GM12878 (cell line): Measurements from ENCODE around the gene UBTFL1. TPM values are rescaled to one million over a fixed set of nuclear protein-coding genes. Genes with fewer than 3 reads are reported as not detected.
"Not testable (repeated sequence)": the region's sequence is repeated elsewhere in the genome, so short reads cannot be mapped to it uniquely, and the experiment has no call there.

Experiments used
- ATAC-seq: fragments of 200-7000 bp; cut with Tn5 transposase; 3 replicates; pipeline ENCODE4 v1.9.1; 2020; ENCODE audit warnings: mild to moderate bottlenecking, moderate library complexity
- BruUV-seq: library from RNA; stranded (reverse); fragments of 400-500 nt; replicated peaks from 2 replicates; lab custom pipeline; 2021; lab: Mats Ljungman, UMichigan
- CTCF ChIA-PET: fragments of 300-600 bp; sonication (Branson Sonifier 250); formaldehyde crosslinking; extraction: SDS; loops from one replicate; lab custom pipeline; 2021; ENCODE audit warnings: inconsistent platforms; lab: Yijun Ruan, JAX
- POLR2A ChIA-PET: fragments of 350-600 bp; formaldehyde crosslinking; extraction: SDS; loops from one replicate; lab custom pipeline; 2021; ENCODE audit warnings: inconsistent platforms; lab: Charles Lee
- RAD21 ChIA-PET: fragments of 300-600 bp; sonication (Branson Sonifier 250); formaldehyde crosslinking; loops from one replicate; lab custom pipeline; 2023; ENCODE audit warnings: antibody characterized with exemption; ENCODE audit not compliant: unreplicated experiment; lab: Charles Lee
- SMC1A ChIA-PET: fragments of 300-600 bp; sonication (Branson Sonifier 250); formaldehyde crosslinking; loops from one replicate; lab custom pipeline; 2023; ENCODE audit not compliant: unreplicated experiment, uncharacterized antibody; lab: Charles Lee
- DNase-seq: peaks from one replicate; pipeline ENCODE4 v3.0.0-alpha.2; 2011; ENCODE audit warnings: low read depth, low spot score
- FAIRE-seq: peaks from 3 replicates; lab custom pipeline; 2011; peaks lifted over from hg19 to GRCh38; lab: Jason Lieb, UNC
- H2AFZ ChIP-seq: 2 replicates; pipeline ENCODE4 v1.6.0; 2011; ENCODE audit warnings: low read depth, low read length, control low read depth; ENCODE audit not compliant: control insufficient read depth
- H3K27ac ChIP-seq: 2 replicates; pipeline ENCODE4 v1.5.1; 2011; ENCODE audit warnings: control low read depth; ENCODE audit not compliant: control insufficient read depth, insufficient read depth
- H3K27me3 ChIP-seq, 2 experiments: replicated peaks in 1 of 2; 2 replicates each; pipeline versions ENCODE4 v1.6.0 to v1.6.1; 2011; ENCODE audit warnings: low read length in 1 of 2; ENCODE audit not compliant: control insufficient read depth in 2 of 2, insufficient read depth in 2 of 2
- H3K36me3 ChIP-seq, 2 experiments: 2 replicates each; pipeline ENCODE4 v1.5.1; 2011; ENCODE audit warnings: low read length in 1 of 2; ENCODE audit not compliant: control insufficient read depth in 2 of 2, insufficient read depth in 2 of 2
- H3K4me1 ChIP-seq: 2 replicates; pipeline ENCODE4 v1.6.1; 2011; ENCODE audit warnings: mild to moderate bottlenecking, low read length, moderate library complexity, mixed read lengths; ENCODE audit not compliant: control insufficient read depth, insufficient read depth
- H3K4me2 ChIP-seq: 2 replicates; pipeline ENCODE4 v1.6.0; 2011; ENCODE audit warnings: control low read depth; ENCODE audit not compliant: control insufficient read depth, insufficient read depth
- H3K4me3 ChIP-seq: fragments of 200-600 bp; sonication (generic); 2 replicates; pipeline ENCODE4 v1.5.1; 2016
- H3K79me2 ChIP-seq: 2 replicates; pipeline ENCODE4 v1.6.0; 2011; ENCODE audit warnings: low read length; ENCODE audit not compliant: control insufficient read depth, insufficient read depth
- H3K9ac ChIP-seq: 2 replicates; pipeline ENCODE4 v1.8.0; 2011; ENCODE audit warnings: low read length, control low read depth, mixed read lengths; ENCODE audit not compliant: control insufficient read depth, insufficient read depth
- H3K9me3 ChIP-seq: replicated peaks from 3 replicates; pipeline ENCODE4 v1.5.1; 2011; ENCODE audit warnings: mild to moderate bottlenecking, low read length; ENCODE audit not compliant: control insufficient read depth, insufficient read depth
- H4K20me1 ChIP-seq: 2 replicates; pipeline ENCODE4 v1.6.0; 2011; ENCODE audit not compliant: control insufficient read depth, insufficient read depth
- WGBS: methylation state at CpG from one replicate; pipeline ENCODE4 v1.1.6; 2016; ENCODE audit warnings: low lambda C conversion rate; ENCODE audit not compliant: insufficient replicate concordance, insufficient coverage; ENCODE audit errors: missing lambda C conversion rate; 5-methylcytosine and 5-hydroxymethylcytosine counted together
- in situ Hi-C: fragments of 300-500 bp; cut with MboI; formaldehyde crosslinking; loops from 9 replicates; pipeline ENCODE4 v1.14.3; 2018; ENCODE audit warnings: mixed read lengths
- intact Hi-C: fragments of 100-400 bp; cut with micrococcal nuclease; formaldehyde crosslinking; loops from one replicate; pipeline ENCODE4 v1.14.2; 2022; ENCODE audit not compliant: unreplicated experiment
- polyA plus RNA-seq, 11 experiments: library from polyadenylated mRNA; depleted of rRNA in 4 of 11; unstranded in 6 of 11; stranded (reverse) in 5 of 11; fragments of >200 nt; fragmentation: Nextera tagmentation in 4 of 11; fragmentation: Illumina TruSeq in 1 of 11; extraction: Ambion mirVana in 4 of 11; extraction: Trizol in 1 of 11; gene quantifications; 1 replicate in 1 of 11; 2 replicates in 10 of 11; pipeline versions ENCODE4 v1.2.1 to v1.2.3, GENCODE V29; 2011 to 2016; ENCODE audit warnings: inconsistent platforms in 2 of 11, missing spikeins in 2 of 11, low read depth in 1 of 11
- total RNA-seq, 4 experiments: library from RNA; depleted of rRNA in 3 of 4; stranded (reverse); fragments of >200 nt in 3 of 4; fragmentation: Illumina TruSeq in 1 of 4; extraction: Trizol in 1 of 4; gene quantifications; 2 replicates each; pipeline versions ENCODE4 v1.2.1 to v1.2.3, GENCODE V29; 2013 to 2021

Gene UBTFL1
- total and polyA plus RNA-seq, 10 of the 15 experiments (the other 5 are each of a cell fraction or from before 2014, with no cell fraction given), result not detected

DNA sequence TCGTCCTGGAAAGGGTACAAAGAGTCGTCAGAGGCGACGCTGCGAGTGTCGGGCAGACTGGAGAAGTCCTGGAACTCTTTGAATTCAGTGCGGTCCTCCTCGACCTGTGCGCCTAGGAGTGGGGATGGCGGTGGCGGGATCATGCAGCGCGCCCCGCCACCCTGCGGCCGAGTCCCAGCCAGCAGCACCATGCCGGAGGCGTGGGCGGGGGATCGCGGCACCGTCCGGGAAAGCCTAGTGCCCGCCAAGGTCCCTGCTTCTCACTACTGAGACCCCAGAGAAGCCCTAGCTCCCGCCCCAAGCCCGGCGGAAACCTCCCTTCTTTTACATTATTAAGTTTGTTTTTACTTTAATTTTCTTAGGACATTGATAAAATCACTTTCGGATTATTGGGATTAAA lies 32.2 kb upstream of the UBTFL1 start:
- H3K4me1 ChIP-seq, BruUV-seq, FAIRE-seq, CTCF ChIA-PET, H3K27me3 ChIP-seq, DNase-seq, H3K4me2 ChIP-seq, ATAC-seq, H3K27ac ChIP-seq, RAD21 ChIA-PET, H3K79me2 ChIP-seq, H3K9ac ChIP-seq, H2AFZ ChIP-seq, H3K9me3 ChIP-seq, in situ Hi-C loops, intact Hi-C loops, H3K4me3 ChIP-seq, SMC1A ChIA-PET, POLR2A ChIA-PET, H3K36me3 ChIP-seq, H4K20me1 ChIP-seq: not testable (repeated sequence)
- WGBS, result 84% methylated on average over 6 of the region's 28 CpGs

DNA sequence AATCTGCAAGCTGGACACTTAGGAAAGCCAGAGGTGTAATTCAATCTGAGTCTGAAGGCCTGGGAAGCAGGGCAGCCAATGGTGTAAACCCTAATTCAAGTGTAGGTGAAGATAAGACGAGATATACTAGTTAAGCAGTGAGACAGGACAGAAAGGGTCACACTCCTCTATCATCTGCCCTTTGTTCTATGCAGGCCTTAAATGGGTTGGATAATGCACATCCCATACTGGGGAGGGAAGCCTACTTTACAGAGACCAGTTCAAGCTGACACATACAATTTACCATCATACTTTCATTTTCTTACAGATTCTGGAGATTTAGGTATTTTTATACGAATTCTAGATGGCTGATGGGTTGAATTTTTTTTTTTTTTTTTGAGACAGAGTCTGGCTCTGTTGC lies 3.0 kb downstream of the UBTFL1 start:
- ATAC-seq, H3K4me2 ChIP-seq, H3K79me2 ChIP-seq, H3K27ac ChIP-seq, H3K9me3 ChIP-seq, H2AFZ ChIP-seq, H3K36me3 ChIP-seq, H4K20me1 ChIP-seq, intact Hi-C loops, POLR2A ChIA-PET, H3K9ac ChIP-seq, FAIRE-seq, H3K4me3 ChIP-seq, H3K27me3 ChIP-seq, H3K4me1 ChIP-seq, in situ Hi-C loops, DNase-seq, SMC1A ChIA-PET, RAD21 ChIA-PET, CTCF ChIA-PET, BruUV-seq: not testable (repeated sequence)
- WGBS, result 0% methylated on average over 1 of the region's 2 CpGs

DNA sequence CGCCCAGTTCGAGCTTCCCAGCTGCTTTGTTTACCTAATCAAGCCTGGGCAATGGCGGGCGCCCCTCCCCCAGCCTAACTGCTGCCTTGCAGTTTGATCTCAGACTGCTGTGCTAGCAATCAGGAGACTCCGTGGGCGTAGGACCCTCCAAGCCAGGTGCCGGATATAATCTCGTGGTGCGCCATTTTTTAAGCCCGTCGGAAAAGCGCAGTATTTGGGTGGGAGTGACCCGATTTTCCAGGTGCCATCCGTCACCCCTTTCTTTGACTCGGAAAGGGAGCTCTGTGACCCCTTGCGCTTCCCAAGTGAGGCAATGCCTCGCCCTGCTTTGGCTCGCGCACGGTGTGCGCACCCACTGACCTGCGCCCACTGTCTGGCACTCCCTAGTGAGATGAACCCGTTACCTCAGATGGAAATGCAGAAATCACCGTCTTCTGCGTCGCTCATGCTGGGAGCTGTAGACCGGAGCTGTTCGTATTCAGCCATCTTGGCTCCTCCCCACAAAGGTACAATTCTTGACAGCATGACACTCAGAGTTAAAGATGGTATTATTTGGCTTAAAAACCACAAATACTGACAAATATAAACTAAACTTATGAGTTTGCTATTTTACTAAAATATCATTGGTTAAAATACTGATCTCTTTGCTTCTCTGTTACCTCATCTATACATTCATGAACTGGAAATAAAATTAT lies 9.6 kb downstream of the UBTFL1 start:
- SMC1A ChIA-PET, RAD21 ChIA-PET, in situ Hi-C loops: not testable (repeated sequence)

DNA sequence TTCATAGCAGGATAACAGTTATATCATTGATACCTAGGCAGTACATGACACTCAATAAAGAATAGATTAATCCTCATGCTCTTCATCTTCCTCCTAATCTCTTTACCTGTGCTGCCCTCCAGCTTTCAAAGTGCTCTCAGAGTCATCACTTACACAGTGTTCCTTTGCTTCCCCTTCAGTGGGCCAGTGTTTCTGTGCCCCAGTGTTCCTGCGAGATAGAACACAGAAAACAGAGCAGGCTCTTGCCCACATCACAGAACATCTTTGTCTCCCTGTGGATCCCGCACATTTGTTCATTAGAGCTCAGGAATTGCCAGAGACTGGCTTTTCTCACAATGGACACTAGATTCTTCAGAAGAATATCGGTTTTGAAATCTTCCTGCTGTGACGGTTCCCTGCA lies 12.5 kb downstream of the UBTFL1 start:
- H3K79me2 ChIP-seq, ATAC-seq, DNase-seq, H3K27me3 ChIP-seq, H2AFZ ChIP-seq, BruUV-seq, H3K4me1 ChIP-seq, H3K9me3 ChIP-seq, H3K27ac ChIP-seq, H3K4me2 ChIP-seq, POLR2A ChIA-PET, H3K4me3 ChIP-seq, intact Hi-C loops, CTCF ChIA-PET, H3K9ac ChIP-seq, FAIRE-seq, H4K20me1 ChIP-seq, RAD21 ChIA-PET, SMC1A ChIA-PET, in situ Hi-C loops, H3K36me3 ChIP-seq: not testable (repeated sequence)
- whole genome bisulfite sequencing, result 44% methylated on average over 4 of the region's 4 CpGs

More for the DNA sequence above, 9.6 kb downstream of the UBTFL1 start:
- POLR2A ChIA-PET, H2AFZ ChIP-seq, FAIRE-seq, ATAC-seq, DNase-seq, H3K9ac ChIP-seq, H3K27me3 ChIP-seq, CTCF ChIA-PET, H3K79me2 ChIP-seq, BruUV-seq, intact Hi-C loops, H3K4me3 ChIP-seq, H3K4me2 ChIP-seq, H3K27ac ChIP-seq, H3K36me3 ChIP-seq, H3K9me3 ChIP-seq, H3K4me1 ChIP-seq, H4K20me1 ChIP-seq: not testable (repeated sequence)
- WGBS, result 60% methylated on average over 16 of the region's 28 CpGs
